Gastrocnemius medialis (tissue), 4 donors: Measurements from ENCODE around the gene TEX9. TPM values are rescaled to one million over a fixed set of nuclear protein-coding genes. Genes with fewer than 3 reads are reported as not detected.
"Not testable (repeated sequence)": the region's sequence is repeated elsewhere in the genome, so short reads cannot be mapped to it uniquely, and the experiment has no call there.

Experiments
- ATAC-seq, 2 donors: fragments of 150-250 bp; one replicate each; pipeline ENCODE4 v1.9.1; 2016
- DNase-seq, 2 donors: peaks; one replicate each; pipeline ENCODE4 v3.0.0-alpha.2; 2019
- H3K27ac ChIP-seq, 4 donors: fragments of 200-600 bp; sonication (generic); 1 replicate in 1 of 4; 2 replicates in 3 of 4; pipeline ENCODE4 v1.5.1; 2016 to 2018; ENCODE audit warnings: mild to moderate bottlenecking in 2 of 4, moderate library complexity in 1 of 4
- H3K27me3 ChIP-seq, 3 donors: fragments of 200-600 bp; sonication (generic) in 2 of 3; 1 replicate in 1 of 3; 2 replicates in 2 of 3; pipeline versions ENCODE4 v1.5.1 to v1.6.0; 2016 to 2019; ENCODE audit warnings: mild to moderate bottlenecking in 1 of 3, moderate library complexity in 1 of 3
- H3K36me3 ChIP-seq, 2 donors: fragments of 200-600 bp; sonication (generic) in 1 of 2; one replicate each; pipeline ENCODE4 v1.5.1; 2017 to 2018
- H3K4me1 ChIP-seq, 2 donors: fragments of 200-600 bp; sonication (generic) in 1 of 2; one replicate each; pipeline ENCODE4 v1.5.1; 2016 to 2017; ENCODE audit warnings: mild to moderate bottlenecking in 2 of 2
- H3K4me3 ChIP-seq, 4 donors: fragments of 200-600 bp; sonication (generic) in 3 of 4; 1 replicate in 1 of 4; 2 replicates in 3 of 4; pipeline ENCODE4 v1.5.1; 2016 to 2019; ENCODE audit warnings: mild to moderate bottlenecking in 2 of 4
- H3K9me3 ChIP-seq, 3 donors: fragments of 200-600 bp; sonication (generic) in 2 of 3; 1 replicate in 1 of 3; 2 replicates in 2 of 3; pipeline ENCODE4 v1.5.1; 2016 to 2019
- CTCF ChIP-seq, 5 experiments: fragments of 450-650 bp in 3 of 5; fragments of 200-600 bp in 2 of 5; sonication (generic) in 2 of 5; IDR thresholded peaks in 4 of 5; conservative IDR thresholded peaks in 1 of 5; 1 replicate in 4 of 5; 2 replicates in 1 of 5; pipeline ENCODE4 v1.5.1; 2016 to 2019; ENCODE audit warnings: antibody characterized with exemption in 5 of 5, mild to moderate bottlenecking in 3 of 5, moderate library complexity in 3 of 5
- POLR2A ChIP-seq, 2 donors: fragments of 450-650 bp; IDR thresholded peaks; one replicate each; pipeline ENCODE4 v1.6.1; 2017; ENCODE audit warnings: antibody characterized with exemption in 2 of 2, mild to moderate bottlenecking in 2 of 2, moderate library complexity in 2 of 2
- in situ Hi-C, 4 donors: fragments of 200-750 bp; cut with MboI; loops; one replicate each; pipeline versions ENCODE4 v1.15.0 to v1.8.0; 2017; ENCODE audit warnings: low sequenced_read_pairs in 4 of 4
- intact Hi-C: fragments of 100-400 bp; cut with DNase I; formaldehyde crosslinking; loops from one replicate; pipeline ENCODE4 v1.15.1; 2023; ENCODE audit warnings: low total_unique reads
- total RNA-seq, 4 donors: library from RNA; depleted of rRNA; stranded (reverse); fragments of >200 nt; gene quantifications; one replicate each; pipeline versions ENCODE4 v1.1.0 to v1.2.3, GENCODE V29; 2016

Gene TEX9
- total RNA-seq, 4 donors from 2014 or later = 0.44 TPM; not detected in 3

- ATAC-seq = no peak
- H3K36me3 ChIP-seq = no peaks in the 10 kb centered on the region
- no peaks in the 10 kb centered on the region for H3K27me3 ChIP-seq
- no peaks in the 10 kb centered on the region for H3K9me3 ChIP-seq
- DNase-seq = no peak
- H3K4me1 ChIP-seq = no peaks in the 10 kb centered on the region
- no peak for TF ChIP-seq POLR2A (IDR thresholded peaks at IDR 0.05)
- TF ChIP-seq CTCF (IDR thresholded peaks at IDR 0.05 in 4 of 5, conservative IDR thresholded peaks at IDR 0.05 in 1 of 5) = no peak
- intact Hi-C loops (loop anchor here (10.0 kb wide), 1 partner anchor 122 kb away; the partner anchor contains the start of gene RFX7), in situ Hi-C loops (no loop called here)
- H3K27ac ChIP-seq = no peak overlapping the region
- H3K4me3 ChIP-seq = no peak overlapping the region
These were observed 1.9 kb downstream of the TEX9 start for GRCh38 chr15:56367156-56367555.

DNA sequence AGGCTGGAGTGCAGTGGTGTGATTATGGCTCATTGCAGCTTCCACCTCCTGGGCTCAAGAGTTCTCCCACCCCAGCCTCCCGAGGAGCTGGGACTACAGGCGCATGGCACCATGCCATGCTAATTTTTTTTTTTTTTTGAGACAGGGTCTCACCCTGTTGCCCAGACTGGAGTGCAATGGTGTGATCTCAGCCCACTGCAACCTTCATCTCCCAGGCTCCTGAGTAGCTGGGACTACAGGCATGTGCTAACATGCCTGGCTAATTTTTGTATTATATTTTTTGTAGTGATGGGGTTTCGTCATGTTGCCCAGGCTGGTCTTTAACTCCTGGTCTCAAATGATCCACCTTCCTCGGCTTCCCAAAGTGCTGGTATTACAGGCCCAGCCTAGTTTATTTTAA lies 4.0 kb downstream of the TEX9 start:
- H3K36me3 ChIP-seq = no peaks in the 10 kb centered on the region
- DNase-seq (no peak), ATAC-seq (no peak)
- no peak for TF ChIP-seq POLR2A (IDR thresholded peaks at IDR 0.05)
- no peak for TF ChIP-seq CTCF (IDR thresholded peaks at IDR 0.05 in 4 of 5, conservative IDR thresholded peaks at IDR 0.05 in 1 of 5)
- no peak overlapping the region for H3K4me3 ChIP-seq
- no peaks in the 10 kb centered on the region for H3K9me3 ChIP-seq
- intact Hi-C loops = loop anchor here (10.0 kb wide), 1 partner anchor 124 kb away; the partner anchor contains the start of gene RFX7
- in situ Hi-C loops = no loop called here
- H3K4me1 ChIP-seq = no peaks in the 10 kb centered on the region
- no peaks in the 10 kb centered on the region for H3K27me3 ChIP-seq
- no peak overlapping the region for H3K27ac ChIP-seq

DNA sequence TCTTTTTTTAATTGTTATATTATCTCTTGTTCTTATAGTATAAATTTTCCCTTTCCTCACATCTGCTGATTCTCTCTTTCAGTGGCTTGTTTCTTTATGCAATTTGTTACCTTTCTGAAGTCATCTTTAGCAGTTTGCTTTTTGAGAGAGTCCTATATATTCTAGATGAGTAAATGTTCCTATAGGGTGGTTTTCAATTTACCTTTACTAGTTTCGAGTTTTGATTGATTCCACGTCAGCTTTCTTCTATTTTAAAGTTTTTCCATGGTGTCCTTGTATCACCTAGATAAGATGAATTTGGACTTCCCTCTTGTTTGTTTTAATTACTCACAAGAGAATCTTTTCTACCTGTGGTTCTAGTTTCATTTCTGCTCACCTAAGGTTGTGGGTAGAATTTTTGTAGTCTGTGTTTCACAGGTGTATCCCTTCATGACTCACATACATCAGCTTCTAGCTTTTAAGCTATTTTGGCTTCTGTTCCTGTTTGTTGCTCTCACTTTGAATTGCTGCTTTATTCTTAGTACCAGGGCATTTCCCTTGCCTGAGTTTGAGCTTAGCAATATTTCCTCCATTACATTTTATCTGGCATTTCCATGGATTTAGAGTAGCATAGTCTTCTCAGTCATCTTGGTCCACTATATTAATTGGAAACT lies 6.4 kb downstream of the TEX9 start:
- Histone ChIP-seq H3K36me3 (no peaks in the 10 kb centered on the region), H3K27me3 (no peaks in the 10 kb centered on the region), H3K27ac (no peak overlapping the region), H3K4me3 (no peak overlapping the region), H3K9me3 (no peaks in the 10 kb centered on the region), H3K4me1 (no peaks in the 10 kb centered on the region)
- no peak for ATAC-seq
- in situ Hi-C loops (no loop called here), intact Hi-C loops (no loop called here)
- TF ChIP-seq POLR2A (IDR thresholded peaks at IDR 0.05) = no peak
- no peak for TF ChIP-seq CTCF (IDR thresholded peaks at IDR 0.05 in 4 of 5, conservative IDR thresholded peaks at IDR 0.05 in 1 of 5)
- DNase-seq = no peak

DNA sequence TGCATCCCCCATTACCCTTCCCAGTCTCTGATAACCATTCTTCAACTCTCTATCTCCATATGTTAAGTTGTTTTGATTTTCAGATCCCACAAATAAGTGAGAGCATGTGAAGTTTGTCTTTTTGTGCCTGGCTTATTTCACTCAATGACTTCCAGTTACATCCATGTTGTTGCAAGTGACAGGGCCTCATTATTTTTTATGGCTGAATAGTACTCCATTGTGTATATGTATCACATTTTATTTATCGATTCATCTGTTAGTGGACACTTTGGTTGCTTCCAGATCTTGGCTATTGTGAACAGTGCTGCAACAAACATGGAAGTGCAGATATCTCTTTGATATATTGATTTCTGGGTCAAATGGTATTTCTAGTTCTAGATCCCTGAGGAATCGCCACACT lies 9.5 kb downstream of the TEX9 start:
- H3K9me3 ChIP-seq, in situ Hi-C loops, H3K27ac ChIP-seq, intact Hi-C loops, H3K36me3 ChIP-seq, H3K4me3 ChIP-seq, H3K27me3 ChIP-seq, DNase-seq, H3K4me1 ChIP-seq, ATAC-seq: not testable (repeated sequence)

- H3K36me3 ChIP-seq, ATAC-seq, H3K4me1 ChIP-seq, intact Hi-C loops, DNase-seq, H3K27me3 ChIP-seq, H3K9me3 ChIP-seq, in situ Hi-C loops, H3K27ac ChIP-seq, H3K4me3 ChIP-seq: not testable (repeated sequence)
These were observed 12.6 kb downstream of the TEX9 start for GRCh38 chr15:56377822-56378221.

GRCh38 chr15:56383010-56383409 lies 17.8 kb downstream of the TEX9 start:
- no peak overlapping the region for H3K27ac ChIP-seq
- no peaks in the 10 kb centered on the region for H3K36me3 ChIP-seq
- ATAC-seq = no peak
- DNase-seq = no peak
- H3K4me1 ChIP-seq = no peaks in the 10 kb centered on the region
- intact Hi-C loops (no loop called here), in situ Hi-C loops (no loop called here)
- H3K27me3 ChIP-seq = no peaks in the 10 kb centered on the region
- no peaks in the 10 kb centered on the region for H3K9me3 ChIP-seq
- no peak overlapping the region for H3K4me3 ChIP-seq
- TF ChIP-seq CTCF (IDR thresholded peaks at IDR 0.05 in 4 of 5, conservative IDR thresholded peaks at IDR 0.05 in 1 of 5) (no peak), POLR2A (IDR thresholded peaks at IDR 0.05) (no peak)
